Neural cell (in vitro differentiated cells): Measurements from ENCODE around the gene POLR3E. TPM values are rescaled to one million over a fixed set of nuclear protein-coding genes. Genes with fewer than 3 reads are reported as not detected.
"Not testable (repeated sequence)": the region's sequence is repeated elsewhere in the genome, so short reads cannot be mapped to it uniquely, and the experiment has no call there.

ENCODE experiments used
- H2AFZ ChIP-seq: fragments of 200-600, 300-800 bp; sonication (generic), shearing (Covaris generic); 2 replicates; pipeline ENCODE4 v1.6.0; 2014; ENCODE audit warnings: low read depth, mild to moderate bottlenecking, antibody characterized with exemption, low read length, moderate library complexity
- H3F3A ChIP-seq: fragments of 200-600 bp; shearing (Covaris generic); 2 replicates; pipeline ENCODE4 v1.6.1; 2016; ENCODE audit warnings: mild to moderate bottlenecking, moderate library complexity, mixed read lengths, antibody characterized with exemption, low read length; ENCODE audit not compliant: insufficient read depth, poor library complexity, severe bottlenecking
- H3K27ac ChIP-seq: fragments of 200-600, 300-800 bp; sonication (generic), shearing (Covaris generic); 2 replicates; pipeline ENCODE4 v1.5.1; 2014; ENCODE audit warnings: mild to moderate bottlenecking, low read length, moderate library complexity
- H3K27me3 ChIP-seq: fragments of 300-800, 200-600 bp; sonication (generic), shearing (Covaris generic); 2 replicates; pipeline ENCODE4 v1.6.0; 2014; ENCODE audit warnings: mild to moderate bottlenecking, low read depth, low read length, moderate library complexity; ENCODE audit not compliant: insufficient read depth
- H3K36me3 ChIP-seq: fragments of 300-800, 200-600 bp; sonication (generic), shearing (Covaris generic); 2 replicates; pipeline ENCODE4 v1.5.1; 2014; ENCODE audit warnings: mild to moderate bottlenecking, antibody characterized with exemption, low read length, moderate library complexity; ENCODE audit not compliant: insufficient read depth
- H3K4me2 ChIP-seq: fragments of 300-800, 200-600 bp; sonication (generic), shearing (Covaris generic); 2 replicates; pipeline ENCODE4 v1.6.0; 2014; ENCODE audit warnings: mild to moderate bottlenecking, low read length
- H3K4me3 ChIP-seq: fragments of 300-800, 200-600 bp; sonication (generic), shearing (Covaris generic); 2 replicates; pipeline ENCODE4 v1.5.1; 2014; ENCODE audit warnings: mild to moderate bottlenecking, low read length, moderate library complexity
- H3K79me2 ChIP-seq: fragments of 200-600 bp; shearing (Covaris generic); replicated peaks from 2 replicates; pipeline ENCODE4 v1.6.0; 2014; ENCODE audit warnings: mild to moderate bottlenecking, low read length, moderate library complexity; ENCODE audit not compliant: insufficient read depth
- H3K9ac ChIP-seq: fragments of 300-800, 200-600 bp; sonication (generic), shearing (Covaris generic); 2 replicates; pipeline ENCODE4 v1.6.1; 2016; ENCODE audit warnings: mild to moderate bottlenecking, low read length, mixed read lengths
- H3K9me2 ChIP-seq: fragments of 200-600 bp; shearing (Covaris generic); 2 replicates; pipeline ENCODE4 v1.6.1; 2016; ENCODE audit warnings: mild to moderate bottlenecking, low read length, mixed read lengths; ENCODE audit not compliant: insufficient read depth
- H3K9me3 ChIP-seq: fragments of 200-600, 300-800 bp; sonication (generic), shearing (Covaris generic); 2 replicates; pipeline ENCODE4 v1.6.1; 2016; ENCODE audit warnings: mild to moderate bottlenecking, mixed run types, low read length, moderate library complexity, mixed read lengths
- H4K20me1 ChIP-seq: fragments of 200-600 bp; shearing (Covaris generic); 2 replicates; pipeline ENCODE4 v1.6.1; 2016; ENCODE audit warnings: mild to moderate bottlenecking, mixed run types; ENCODE audit not compliant: insufficient read depth
- EP300 ChIP-seq: fragments of 450-650 bp; conservative IDR thresholded peaks from 2 replicates; pipeline ENCODE4 v1.6.1; 2014; ENCODE audit warnings: antibody characterized with exemption, mild to moderate bottlenecking, moderate library complexity; ENCODE audit not compliant: poor library complexity, severe bottlenecking
- EZH2 ChIP-seq: fragments of 200-600, 300-800 bp; shearing (Covaris generic), sonication (generic); IDR thresholded peaks from 2 replicates; pipeline ENCODE4 v1.6.1; 2014; ENCODE audit warnings: antibody characterized with exemption, low read length, borderline replicate concordance, mild to moderate bottlenecking; ENCODE audit not compliant: insufficient read depth, poor library complexity, severe bottlenecking
- MXI1 ChIP-seq: fragments of 450-650 bp; conservative IDR thresholded peaks from 2 replicates; pipeline ENCODE4 v1.6.1; 2014; ENCODE audit warnings: antibody characterized with exemption, mild to moderate bottlenecking; ENCODE audit not compliant: poor library complexity, severe bottlenecking
- POLR2AphosphoS5 ChIP-seq: IDR thresholded peaks from 2 replicates; pipeline ENCODE4 v1.6.1; 2012
- RAD21 ChIP-seq: fragments of 450-650 bp; conservative IDR thresholded peaks from 2 replicates; pipeline ENCODE4 v1.6.1; 2014; ENCODE audit warnings: antibody characterized with exemption, mild to moderate bottlenecking, moderate library complexity
- SMC3 ChIP-seq: fragments of 450-650 bp; conservative IDR thresholded peaks from 2 replicates; pipeline ENCODE4 v1.6.1; 2014; ENCODE audit warnings: antibody characterized with exemption, mild to moderate bottlenecking, moderate library complexity; ENCODE audit not compliant: poor library complexity
- TAF1 ChIP-seq: IDR thresholded peaks from 2 replicates; pipeline ENCODE4 v1.6.1; 2012; ENCODE audit warnings: low read depth
- polyA plus RNA-seq: library from polyadenylated mRNA; depleted of rRNA; stranded (reverse); fragments of >200 nt; gene quantifications from 2 replicates; pipeline ENCODE4 v1.2.3, GENCODE V29; 2014
- TF ChIP-seq, protein P1 (sequence below): fragments of 450-650 bp; IDR thresholded peaks from 2 replicates; pipeline ENCODE4 v1.5.1; 2014; ENCODE audit warnings: antibody characterized with exemption, mild to moderate bottlenecking, moderate library complexity; ENCODE audit not compliant: poor library complexity, severe bottlenecking
- TF ChIP-seq, protein P2 (sequence below): IDR thresholded peaks from 2 replicates; pipeline ENCODE4 v1.6.1; 2012; ENCODE audit warnings: borderline replicate concordance

The POLR3E gene
- polyA plus RNA-seq, 1 donor from 2014 or later, result 47.4 TPM

DNA sequence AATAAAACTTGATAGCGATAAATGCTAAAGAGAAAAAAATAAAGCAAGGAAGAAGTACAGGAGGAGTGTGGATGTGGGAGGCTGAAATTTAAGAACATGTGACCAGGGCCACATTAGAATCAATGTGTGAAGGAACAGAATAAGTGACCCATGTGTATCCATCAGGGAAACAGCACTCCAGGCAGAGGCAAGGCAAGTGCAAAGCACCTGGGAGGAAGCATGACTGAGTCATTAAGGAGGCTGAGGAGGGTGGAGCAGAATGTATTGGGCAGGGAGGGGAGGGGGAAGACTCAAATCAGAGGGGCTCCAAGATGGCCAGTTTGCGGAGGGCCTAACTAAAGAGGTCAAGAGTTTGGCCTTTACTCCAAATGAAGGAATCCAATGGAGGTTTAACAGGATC, 69.2 kb downstream of the POLR3E start:
- Histone ChIP-seq H3F3A (no peaks in the 10 kb centered on the region), H3K9me2 (no peaks in the 10 kb centered on the region), H3K36me3 (no peaks in the 10 kb centered on the region), H3K9ac (no peak overlapping the region), H3K4me3 (no peak overlapping the region), H3K9me3 (no peaks in the 10 kb centered on the region), H3K4me2 (no peak overlapping the region), H3K27ac (no peak overlapping the region), H4K20me1 (no peaks in the 10 kb centered on the region), H3K79me2 (no peaks in the 10 kb centered on the region), H3K27me3 (no peaks in the 10 kb centered on the region), H2AFZ (no peak overlapping the region)
- no peak for TF ChIP-seq EZH2
- TF ChIP-seq RAD21, result no peak
- no peak for TF ChIP-seq POLR2AphosphoS5
- TF ChIP-seq, protein P1, sequence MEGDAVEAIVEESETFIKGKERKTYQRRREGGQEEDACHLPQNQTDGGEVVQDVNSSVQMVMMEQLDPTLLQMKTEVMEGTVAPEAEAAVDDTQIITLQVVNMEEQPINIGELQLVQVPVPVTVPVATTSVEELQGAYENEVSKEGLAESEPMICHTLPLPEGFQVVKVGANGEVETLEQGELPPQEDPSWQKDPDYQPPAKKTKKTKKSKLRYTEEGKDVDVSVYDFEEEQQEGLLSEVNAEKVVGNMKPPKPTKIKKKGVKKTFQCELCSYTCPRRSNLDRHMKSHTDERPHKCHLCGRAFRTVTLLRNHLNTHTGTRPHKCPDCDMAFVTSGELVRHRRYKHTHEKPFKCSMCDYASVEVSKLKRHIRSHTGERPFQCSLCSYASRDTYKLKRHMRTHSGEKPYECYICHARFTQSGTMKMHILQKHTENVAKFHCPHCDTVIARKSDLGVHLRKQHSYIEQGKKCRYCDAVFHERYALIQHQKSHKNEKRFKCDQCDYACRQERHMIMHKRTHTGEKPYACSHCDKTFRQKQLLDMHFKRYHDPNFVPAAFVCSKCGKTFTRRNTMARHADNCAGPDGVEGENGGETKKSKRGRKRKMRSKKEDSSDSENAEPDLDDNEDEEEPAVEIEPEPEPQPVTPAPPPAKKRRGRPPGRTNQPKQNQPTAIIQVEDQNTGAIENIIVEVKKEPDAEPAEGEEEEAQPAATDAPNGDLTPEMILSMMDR, result no peak
- TF ChIP-seq MXI1, result no peak
- no peak for TF ChIP-seq TAF1

DNA sequence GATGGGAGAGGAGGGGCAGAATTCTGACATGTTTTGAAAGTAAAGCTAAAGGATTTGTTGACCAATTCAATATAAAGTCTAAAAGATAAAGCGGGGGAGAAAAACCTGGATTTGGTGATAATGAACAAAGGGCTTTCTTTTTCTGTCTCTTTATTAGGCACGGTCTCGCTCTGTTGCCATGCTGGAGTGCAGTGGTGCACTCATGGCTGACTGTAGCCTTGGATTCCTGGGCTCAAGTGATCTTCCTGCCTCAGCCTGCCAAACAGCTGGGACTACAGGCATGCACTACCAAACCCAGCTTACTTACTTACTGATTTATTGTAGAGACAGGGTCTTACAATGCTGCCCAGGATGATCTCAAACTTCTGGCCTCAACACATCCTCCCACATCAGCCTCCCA, 69.7 kb downstream of the POLR3E start:
- H3K4me3 ChIP-seq, result no peak overlapping the region
- H3K36me3 ChIP-seq, result no peaks in the 10 kb centered on the region

DNA sequence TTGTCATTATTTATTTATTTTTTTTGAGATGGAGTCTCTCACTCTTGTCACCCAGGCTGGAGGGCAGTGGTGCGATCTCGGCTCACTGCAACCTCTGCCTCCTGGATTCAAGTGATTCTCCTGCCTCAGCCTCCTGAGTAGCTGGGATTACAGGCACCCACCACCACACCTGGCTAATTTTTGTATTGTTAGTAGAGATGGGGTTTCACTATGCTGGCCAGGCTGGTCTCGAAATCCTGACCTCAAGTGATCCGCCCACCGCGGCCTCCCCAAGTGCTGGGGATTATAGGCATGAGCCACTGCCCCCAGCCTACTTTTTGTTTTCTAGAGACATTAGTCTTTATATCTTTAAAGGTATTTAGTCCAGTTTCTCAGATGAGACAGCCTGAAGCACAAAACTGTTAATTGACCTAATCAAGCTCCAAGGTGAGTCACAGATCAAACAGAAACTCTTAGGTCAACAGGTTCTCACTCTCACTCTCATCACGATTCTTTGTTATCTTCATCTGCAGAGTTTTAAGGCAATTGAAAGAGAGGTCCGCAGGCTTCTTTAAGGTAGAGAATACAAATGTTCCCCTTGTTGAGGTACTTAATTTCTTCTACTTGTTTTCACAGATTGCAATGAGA, 71.1 kb downstream of the POLR3E start:
- not testable (repeated sequence) for H3K9me2 ChIP-seq, H3K4me2 ChIP-seq, H3F3A ChIP-seq, H3K9me3 ChIP-seq, H3K36me3 ChIP-seq, H2AFZ ChIP-seq, H3K9ac ChIP-seq, H3K27me3 ChIP-seq, H3K79me2 ChIP-seq, H3K27ac ChIP-seq, H4K20me1 ChIP-seq, H3K4me3 ChIP-seq

More for the DNA sequence above, 69.7 kb downstream of the POLR3E start:
- Histone ChIP-seq H3K27ac (no peak overlapping the region), H3K9me3 (no peaks in the 10 kb centered on the region), H3K79me2 (no peaks in the 10 kb centered on the region), H3K27me3 (no peaks in the 10 kb centered on the region), H2AFZ (no peak overlapping the region), H3K4me2 (no peak overlapping the region), H3K9ac (no peak overlapping the region), H4K20me1 (no peaks in the 10 kb centered on the region), H3F3A (no peaks in the 10 kb centered on the region), H3K9me2 (no peaks in the 10 kb centered on the region)
- TF ChIP-seq POLR2AphosphoS5, result no peak
- TF ChIP-seq, protein P2, sequence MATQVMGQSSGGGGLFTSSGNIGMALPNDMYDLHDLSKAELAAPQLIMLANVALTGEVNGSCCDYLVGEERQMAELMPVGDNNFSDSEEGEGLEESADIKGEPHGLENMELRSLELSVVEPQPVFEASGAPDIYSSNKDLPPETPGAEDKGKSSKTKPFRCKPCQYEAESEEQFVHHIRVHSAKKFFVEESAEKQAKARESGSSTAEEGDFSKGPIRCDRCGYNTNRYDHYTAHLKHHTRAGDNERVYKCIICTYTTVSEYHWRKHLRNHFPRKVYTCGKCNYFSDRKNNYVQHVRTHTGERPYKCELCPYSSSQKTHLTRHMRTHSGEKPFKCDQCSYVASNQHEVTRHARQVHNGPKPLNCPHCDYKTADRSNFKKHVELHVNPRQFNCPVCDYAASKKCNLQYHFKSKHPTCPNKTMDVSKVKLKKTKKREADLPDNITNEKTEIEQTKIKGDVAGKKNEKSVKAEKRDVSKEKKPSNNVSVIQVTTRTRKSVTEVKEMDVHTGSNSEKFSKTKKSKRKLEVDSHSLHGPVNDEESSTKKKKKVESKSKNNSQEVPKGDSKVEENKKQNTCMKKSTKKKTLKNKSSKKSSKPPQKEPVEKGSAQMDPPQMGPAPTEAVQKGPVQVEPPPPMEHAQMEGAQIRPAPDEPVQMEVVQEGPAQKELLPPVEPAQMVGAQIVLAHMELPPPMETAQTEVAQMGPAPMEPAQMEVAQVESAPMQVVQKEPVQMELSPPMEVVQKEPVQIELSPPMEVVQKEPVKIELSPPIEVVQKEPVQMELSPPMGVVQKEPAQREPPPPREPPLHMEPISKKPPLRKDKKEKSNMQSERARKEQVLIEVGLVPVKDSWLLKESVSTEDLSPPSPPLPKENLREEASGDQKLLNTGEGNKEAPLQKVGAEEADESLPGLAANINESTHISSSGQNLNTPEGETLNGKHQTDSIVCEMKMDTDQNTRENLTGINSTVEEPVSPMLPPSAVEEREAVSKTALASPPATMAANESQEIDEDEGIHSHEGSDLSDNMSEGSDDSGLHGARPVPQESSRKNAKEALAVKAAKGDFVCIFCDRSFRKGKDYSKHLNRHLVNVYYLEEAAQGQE, result no peak
- no peak for TF ChIP-seq EP300
- no peak for TF ChIP-seq EZH2
- TF ChIP-seq, protein P1, result no peak
- TF ChIP-seq RAD21, result no peak
- TF ChIP-seq SMC3, result no peak
- no peak for TF ChIP-seq MXI1
- no peak for TF ChIP-seq TAF1
